Upper lobe of right lung (tissue), 1 donor: ENCODE measurements around the gene TEX261. TPM values are rescaled to one million over a fixed set of nuclear protein-coding genes. Genes with fewer than 3 reads are reported as not detected.
A peak's percentile ranks its signal among the peaks of the same experiment; 100 is the strongest.
"Not testable (repeated sequence)": the region's sequence is repeated elsewhere in the genome, so short reads cannot be mapped to it uniquely, and the experiment has no call there.

ENCODE experiments used
- ATAC-seq: fragments of 200-7000 bp; cut with Tn5 transposase; one replicate; pipeline ENCODE4 v1.9.1; 2020; ENCODE audit warnings: mild to moderate bottlenecking, moderate library complexity
- DNase-seq: peaks from one replicate; pipeline ENCODE4 v3.0.0-alpha.2; 2020
- H3K27ac ChIP-seq: fragments of 200-600 bp; one replicate; pipeline ENCODE4 v1.8.0; 2022
- H3K27me3 ChIP-seq: fragments of 200-600 bp; one replicate; pipeline ENCODE4 v1.8.0; 2022; ENCODE audit warnings: mild to moderate bottlenecking
- H3K36me3 ChIP-seq: fragments of 200-600 bp; one replicate; pipeline ENCODE4 v1.8.0; 2022
- H3K4me1 ChIP-seq: fragments of 200-600 bp; one replicate; pipeline ENCODE4 v1.8.0; 2022
- H3K4me3 ChIP-seq: fragments of 200-600 bp; one replicate; pipeline ENCODE4 v1.8.0; 2022; ENCODE audit warnings: mild to moderate bottlenecking
- H3K9me3 ChIP-seq: fragments of 200-600 bp; one replicate; pipeline ENCODE4 v1.8.0; 2022
- CTCF ChIP-seq: fragments of 200-600 bp; IDR thresholded peaks from one replicate; pipeline ENCODE4 v1.8.0; 2022; ENCODE audit warnings: antibody characterized with exemption
- intact Hi-C: fragments of 100-400 bp; cut with DNase I; formaldehyde crosslinking; loops from one replicate; pipeline ENCODE4 v1.11.0; 2022
- total RNA-seq: library from RNA; stranded (reverse); fragmentation: NEBNext Ultra II Directional; extraction: Animal tissue kit (Norgen Biotek cat#: 25700); gene quantifications from one replicate; pipeline ENCODE4 v1.2.1, GENCODE V29; 2021
- donor health status: DM: no; HTN: yes; CAD: no; lungs with severe emphysema.

The TEX261 gene
- total RNA-seq, 1 donor from 2014 or later = 63.1 TPM

- ATAC-seq (no peak), DNase-seq (no peak)
- Histone ChIP-seq H3K4me1 (no peaks in the 10 kb centered on the region), H3K36me3 (no peaks in the 10 kb centered on the region), H3K4me3 (no peak overlapping the region), H3K27ac (no peak overlapping the region), H3K9me3 (no peaks in the 10 kb centered on the region), H3K27me3 (no peaks in the 10 kb centered on the region)
- intact Hi-C loops = no loop called here
- no peak for TF ChIP-seq CTCF
Measured at GRCh38 chr2:71018625-71019024, 24.0 kb upstream of the TEX261 start.

- H3K27ac ChIP-seq, H3K9me3 ChIP-seq, H3K4me1 ChIP-seq, ATAC-seq, H3K4me3 ChIP-seq, H3K27me3 ChIP-seq, intact Hi-C loops, H3K36me3 ChIP-seq: not testable (repeated sequence)
- DNase-seq = peak; percentile 47
Measured at GRCh38 chr2:71011786-71012185, 17.1 kb upstream of the TEX261 start.

- ATAC-seq = no peak
- TF ChIP-seq CTCF = no peak
- no peak overlapping the region for H3K4me3 ChIP-seq
- H3K27me3 ChIP-seq = peaks cover 6% of the 10 kb centered on the region
- intact Hi-C loops = no loop called here
- DNase-seq = peak; percentile 53
- H3K36me3 ChIP-seq = no peaks in the 10 kb centered on the region
- H3K9me3 ChIP-seq = no peaks in the 10 kb centered on the region
- no peaks in the 10 kb centered on the region for H3K4me1 ChIP-seq
- H3K27ac ChIP-seq = no peak overlapping the region
Measured at GRCh38 chr2:71008342-71008741, 13.7 kb upstream of the TEX261 start.

GRCh38 chr2:71006955-71007799 lies 12.5 kb upstream of the TEX261 start:
- H3K36me3 ChIP-seq = no peaks in the 10 kb centered on the region
- H3K4me1 ChIP-seq = no peaks in the 10 kb centered on the region
- no peak for TF ChIP-seq CTCF
- no peak overlapping the region for H3K4me3 ChIP-seq
- peak; percentile 42 for DNase-seq
- intact Hi-C loops = no loop called here
- no peak for ATAC-seq
- no peak overlapping the region for H3K27ac ChIP-seq
- no peaks in the 10 kb centered on the region for H3K9me3 ChIP-seq
- H3K27me3 ChIP-seq = peaks cover 6% of the 10 kb centered on the region

- H3K36me3 ChIP-seq = no peaks in the 10 kb centered on the region
- ATAC-seq (no peak), DNase-seq (no peak)
- no peaks in the 10 kb centered on the region for H3K9me3 ChIP-seq
- no peak overlapping the region for H3K4me3 ChIP-seq
- no peaks in the 10 kb centered on the region for H3K4me1 ChIP-seq
- TF ChIP-seq CTCF = no peak
- H3K27me3 ChIP-seq = peaks cover 6% of the 10 kb centered on the region
- no peak overlapping the region for H3K27ac ChIP-seq
- intact Hi-C loops = no loop called here
Measured at GRCh38 chr2:71006323-71006722, 11.7 kb upstream of the TEX261 start.

GRCh38 chr2:71005271-71006202 lies 10.9 kb upstream of the TEX261 start:
- Histone ChIP-seq H3K36me3 (no peaks in the 10 kb centered on the region), H3K27ac (no peak overlapping the region), H3K4me3 (no peak overlapping the region), H3K27me3 (peaks cover 4% of the 10 kb centered on the region), H3K9me3 (no peaks in the 10 kb centered on the region), H3K4me1 (no peaks in the 10 kb centered on the region)
- no peak for ATAC-seq
- intact Hi-C loops = no loop called here
- DNase-seq = peak; percentile 40
- TF ChIP-seq CTCF = no peak
